Activated naive CD8-positive, alpha-beta T cell treated with anti-CD3 and anti-CD28 coated beads for 36 hours (primary cell): ENCODE data around the gene GALNT13. TPM values are rescaled to one million over a fixed set of nuclear protein-coding genes. Genes with fewer than 3 reads are reported as not detected.

Experiments used
- DNase-seq: peaks from one replicate; pipeline ENCODE4 v3.0.0; 2021
- H3K27ac Mint-ChIP-seq: one replicate; pipeline ENCODE4 v1.8.0; 2022; ENCODE audit warnings: mild to moderate bottlenecking, moderate library complexity, mixed read lengths
- H3K27me3 Mint-ChIP-seq: one replicate; pipeline ENCODE4 v1.8.0; 2022; ENCODE audit warnings: mild to moderate bottlenecking, mixed read lengths
- H3K36me3 Mint-ChIP-seq: one replicate; pipeline ENCODE4 v1.8.0; 2021; ENCODE audit warnings: mild to moderate bottlenecking, mixed read lengths
- H3K4me1 Mint-ChIP-seq: one replicate; pipeline ENCODE4 v1.8.0; 2021; ENCODE audit warnings: mixed read lengths
- H3K4me3 Mint-ChIP-seq: one replicate; pipeline ENCODE4 v1.8.0; 2022; ENCODE audit warnings: mild to moderate bottlenecking, moderate library complexity, mixed read lengths
- H3K9me3 Mint-ChIP-seq: one replicate; pipeline ENCODE4 v1.8.0; 2022; ENCODE audit warnings: mixed read lengths
- total RNA-seq, 2 experiments: library from RNA; stranded (reverse); gene quantifications; one replicate each; pipeline ENCODE4 v1.2.3, GENCODE V29; 2021

Gene GALNT13
- total RNA-seq, 2 experiments from 2014 or later = 0.16 to 0.35 TPM

- Mint-ChIP-seq H3K4me1 (no peaks in the 10 kb centered on the region), H3K27ac (no peak overlapping the region), H3K4me3 (no peak overlapping the region), H3K27me3 (no peaks in the 10 kb centered on the region), H3K36me3 (no peaks in the 10 kb centered on the region), H3K9me3 (no peaks in the 10 kb centered on the region)
- DNase-seq = no peak
These were observed 384.4 kb downstream of the GALNT13 start for GRCh38 chr2:154256136-154256535.

- Mint-ChIP-seq H3K4me1 (no peaks in the 10 kb centered on the region), H3K4me3 (no peak overlapping the region), H3K27me3 (no peaks in the 10 kb centered on the region), H3K9me3 (no peaks in the 10 kb centered on the region), H3K27ac (no peak overlapping the region), H3K36me3 (no peaks in the 10 kb centered on the region)
- no peak for DNase-seq
These were observed 387.3 kb downstream of the GALNT13 start for GRCh38 chr2:154259030-154259429.

- Mint-ChIP-seq H3K27me3 (no peaks in the 10 kb centered on the region), H3K4me1 (no peaks in the 10 kb centered on the region), H3K36me3 (no peaks in the 10 kb centered on the region), H3K27ac (no peak overlapping the region), H3K9me3 (peaks cover 1% of the 10 kb centered on the region), H3K4me3 (no peak overlapping the region)
- DNase-seq = no peak
These were observed 389.8 kb downstream of the GALNT13 start for GRCh38 chr2:154261473-154262027.

GRCh38 chr2:154263206-154263605, 391.5 kb downstream of the GALNT13 start:
- Mint-ChIP-seq H3K27ac (no peak overlapping the region), H3K4me3 (no peak overlapping the region), H3K9me3 (peaks cover 1% of the 10 kb centered on the region), H3K36me3 (no peaks in the 10 kb centered on the region), H3K4me1 (no peaks in the 10 kb centered on the region), H3K27me3 (no peaks in the 10 kb centered on the region)
- DNase-seq = no peak

GRCh38 chr2:154264024-154264423, 392.3 kb downstream of the GALNT13 start:
- Mint-ChIP-seq H3K4me3 (no peak overlapping the region), H3K27ac (no peak overlapping the region), H3K27me3 (no peaks in the 10 kb centered on the region), H3K36me3 (no peaks in the 10 kb centered on the region), H3K4me1 (no peaks in the 10 kb centered on the region), H3K9me3 (peaks cover 1% of the 10 kb centered on the region)
- no peak for DNase-seq

GRCh38 chr2:154267983-154268382, 396.3 kb downstream of the GALNT13 start:
- H3K27ac Mint-ChIP-seq = no peak overlapping the region
- H3K36me3 Mint-ChIP-seq = no peaks in the 10 kb centered on the region
- H3K4me3 Mint-ChIP-seq = no peak overlapping the region
- no peaks in the 10 kb centered on the region for H3K27me3 Mint-ChIP-seq
- H3K4me1 Mint-ChIP-seq = no peaks in the 10 kb centered on the region
- no peak for DNase-seq
- peaks cover 1% of the 10 kb centered on the region for H3K9me3 Mint-ChIP-seq

- Mint-ChIP-seq H3K27me3 (no peaks in the 10 kb centered on the region), H3K4me3 (no peak overlapping the region), H3K27ac (no peak overlapping the region), H3K9me3 (peaks cover 1% of the 10 kb centered on the region), H3K36me3 (no peaks in the 10 kb centered on the region), H3K4me1 (no peaks in the 10 kb centered on the region)
- no peak for DNase-seq
These were observed 408.8 kb downstream of the GALNT13 start for GRCh38 chr2:154280543-154280942.

GRCh38 chr2:154289870-154290269, 418.1 kb downstream of the GALNT13 start:
- H3K4me1 Mint-ChIP-seq = no peaks in the 10 kb centered on the region
- H3K36me3 Mint-ChIP-seq = no peaks in the 10 kb centered on the region
- H3K27me3 Mint-ChIP-seq = no peaks in the 10 kb centered on the region
- no peak overlapping the region for H3K27ac Mint-ChIP-seq
- H3K9me3 Mint-ChIP-seq = peaks cover 5% of the 10 kb centered on the region
- no peak overlapping the region for H3K4me3 Mint-ChIP-seq
- no peak for DNase-seq

- Mint-ChIP-seq H3K9me3 (peaks cover 5% of the 10 kb centered on the region), H3K36me3 (no peaks in the 10 kb centered on the region), H3K4me3 (no peak overlapping the region), H3K4me1 (no peaks in the 10 kb centered on the region), H3K27ac (no peak overlapping the region), H3K27me3 (no peaks in the 10 kb centered on the region)
- DNase-seq = no peak
These were observed 419.8 kb downstream of the GALNT13 start for GRCh38 chr2:154291511-154291910.

GRCh38 chr2:154291927-154292326, 420.2 kb downstream of the GALNT13 start:
- no peaks in the 10 kb centered on the region for H3K36me3 Mint-ChIP-seq
- H3K9me3 Mint-ChIP-seq = peaks cover 5% of the 10 kb centered on the region
- no peak overlapping the region for H3K4me3 Mint-ChIP-seq
- DNase-seq = no peak
- no peaks in the 10 kb centered on the region for H3K4me1 Mint-ChIP-seq
- no peaks in the 10 kb centered on the region for H3K27me3 Mint-ChIP-seq
- no peak overlapping the region for H3K27ac Mint-ChIP-seq

- Mint-ChIP-seq H3K4me3 (no peak overlapping the region), H3K36me3 (no peaks in the 10 kb centered on the region), H3K9me3 (peaks cover 1% of the 10 kb centered on the region), H3K4me1 (no peaks in the 10 kb centered on the region), H3K27ac (no peak overlapping the region), H3K27me3 (no peaks in the 10 kb centered on the region)
- DNase-seq = no peak
These were observed 422.1 kb downstream of the GALNT13 start for GRCh38 chr2:154293864-154294263.

- Mint-ChIP-seq H3K27me3 (no peaks in the 10 kb centered on the region), H3K9me3 (no peaks in the 10 kb centered on the region), H3K4me1 (no peaks in the 10 kb centered on the region), H3K27ac (no peak overlapping the region), H3K4me3 (no peak overlapping the region), H3K36me3 (no peaks in the 10 kb centered on the region)
- DNase-seq = no peak
These were observed 434.7 kb downstream of the GALNT13 start for GRCh38 chr2:154306266-154306970.

- Mint-ChIP-seq H3K36me3 (no peaks in the 10 kb centered on the region), H3K4me1 (no peaks in the 10 kb centered on the region), H3K27ac (no peak overlapping the region), H3K9me3 (no peaks in the 10 kb centered on the region), H3K27me3 (no peaks in the 10 kb centered on the region), H3K4me3 (no peak overlapping the region)
- no peak for DNase-seq
These were observed 435.3 kb downstream of the GALNT13 start for GRCh38 chr2:154307007-154307406.

- no peak for DNase-seq
- no peaks in the 10 kb centered on the region for H3K36me3 Mint-ChIP-seq
- H3K27me3 Mint-ChIP-seq = no peaks in the 10 kb centered on the region
- H3K9me3 Mint-ChIP-seq = no peaks in the 10 kb centered on the region
- no peak overlapping the region for H3K4me3 Mint-ChIP-seq
- H3K4me1 Mint-ChIP-seq = no peaks in the 10 kb centered on the region
- H3K27ac Mint-ChIP-seq = no peak overlapping the region
These were observed 452.9 kb downstream of the GALNT13 start for GRCh38 chr2:154324601-154325000.

- no peak overlapping the region for H3K4me3 Mint-ChIP-seq
These were observed 457.8 kb downstream of the GALNT13 start for GRCh38 chr2:154329510-154329909.

GRCh38 chr2:154331784-154332183, 460.1 kb downstream of the GALNT13 start:
- no peaks in the 10 kb centered on the region for H3K4me1 Mint-ChIP-seq
- no peaks in the 10 kb centered on the region for H3K9me3 Mint-ChIP-seq
- no peak for DNase-seq
- no peak overlapping the region for H3K4me3 Mint-ChIP-seq
- no peaks in the 10 kb centered on the region for H3K27me3 Mint-ChIP-seq
- H3K36me3 Mint-ChIP-seq = no peaks in the 10 kb centered on the region
- no peak overlapping the region for H3K27ac Mint-ChIP-seq

More at GRCh38 chr2:154329510-154329909, 457.8 kb downstream of the GALNT13 start:
- DNase-seq = no peak
- Mint-ChIP-seq H3K27me3 (no peaks in the 10 kb centered on the region), H3K36me3 (no peaks in the 10 kb centered on the region), H3K27ac (no peak overlapping the region), H3K9me3 (no peaks in the 10 kb centered on the region), H3K4me1 (no peaks in the 10 kb centered on the region)
